HG03575 (cell line): Measurements from ENCODE around the gene PDE8B.

Experiments
- ATAC-seq: cut with Tn5 transposase; IDR thresholded peaks from one replicate; pipeline ENCODE4 v1.9.1; 2021; ENCODE audit not compliant: unreplicated experiment, insufficient number of reproducible peaks, low FRiP score; ENCODE audit errors: extremely low read depth

Gene PDE8B

DNA sequence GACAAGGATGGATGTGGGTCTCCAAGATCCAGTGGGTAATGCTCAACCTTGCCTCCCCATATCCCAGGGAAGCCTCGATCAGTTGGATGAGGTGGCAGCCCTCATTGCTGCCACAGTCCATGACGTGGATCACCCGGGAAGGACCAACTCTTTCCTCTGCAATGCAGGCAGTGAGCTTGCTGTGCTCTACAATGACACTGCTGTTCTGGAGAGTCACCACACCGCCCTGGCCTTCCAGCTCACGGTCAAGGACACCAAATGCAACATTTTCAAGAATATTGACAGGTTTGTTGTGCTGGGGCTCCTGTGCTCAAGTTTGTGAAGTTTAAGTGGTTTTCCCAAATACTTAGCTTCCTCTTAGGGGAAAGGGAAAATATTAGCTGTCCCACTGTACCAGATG, 207.7 kb downstream of the PDE8B start:
- ATAC-seq: no peak

DNA sequence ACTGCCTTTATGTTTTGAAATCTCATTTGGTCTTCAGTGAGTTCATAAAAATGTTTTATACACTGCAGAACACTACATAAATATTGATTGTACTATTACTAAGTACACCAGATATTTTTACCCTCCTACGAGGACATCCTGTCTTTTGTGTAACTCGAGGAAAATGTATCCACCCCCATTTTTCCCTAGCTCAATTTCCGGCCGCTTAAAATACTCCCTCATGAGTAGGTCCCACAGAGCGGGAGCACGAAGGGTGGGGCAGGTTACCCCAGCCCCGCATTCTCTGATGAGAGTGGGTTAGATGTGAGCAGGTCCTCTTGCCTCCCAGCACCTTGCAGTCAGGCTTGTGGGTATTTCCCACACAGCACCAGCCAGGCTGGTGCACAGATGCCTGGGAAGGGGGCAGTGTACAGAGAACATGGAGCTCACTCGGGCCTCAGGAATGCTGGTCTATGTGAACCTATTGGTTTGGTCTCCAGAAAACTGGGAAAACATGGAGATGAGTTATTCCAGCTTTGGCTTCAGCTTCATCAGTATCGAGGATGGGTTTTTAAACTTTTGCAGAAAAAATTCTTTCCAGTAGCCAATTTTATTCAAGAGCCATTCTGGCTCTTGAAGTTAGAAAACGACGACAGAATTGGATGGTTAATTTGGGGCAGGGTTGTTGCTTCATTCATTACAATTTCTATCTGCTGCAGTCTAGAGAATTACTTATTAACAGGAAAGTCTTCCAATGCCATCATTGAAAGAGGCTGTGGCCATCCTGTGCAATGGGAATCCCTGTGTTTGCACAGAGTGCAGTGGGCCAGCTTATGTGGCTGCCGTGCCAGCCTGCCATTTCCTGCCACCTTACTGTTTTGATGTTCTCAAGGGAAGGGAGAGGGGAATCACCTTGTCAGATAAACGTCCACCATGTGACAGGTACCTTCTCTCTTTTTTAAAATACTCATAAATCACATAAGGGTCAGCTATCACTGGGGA, 208.4 kb downstream of the PDE8B start:
- ATAC-seq: no peak

DNA sequence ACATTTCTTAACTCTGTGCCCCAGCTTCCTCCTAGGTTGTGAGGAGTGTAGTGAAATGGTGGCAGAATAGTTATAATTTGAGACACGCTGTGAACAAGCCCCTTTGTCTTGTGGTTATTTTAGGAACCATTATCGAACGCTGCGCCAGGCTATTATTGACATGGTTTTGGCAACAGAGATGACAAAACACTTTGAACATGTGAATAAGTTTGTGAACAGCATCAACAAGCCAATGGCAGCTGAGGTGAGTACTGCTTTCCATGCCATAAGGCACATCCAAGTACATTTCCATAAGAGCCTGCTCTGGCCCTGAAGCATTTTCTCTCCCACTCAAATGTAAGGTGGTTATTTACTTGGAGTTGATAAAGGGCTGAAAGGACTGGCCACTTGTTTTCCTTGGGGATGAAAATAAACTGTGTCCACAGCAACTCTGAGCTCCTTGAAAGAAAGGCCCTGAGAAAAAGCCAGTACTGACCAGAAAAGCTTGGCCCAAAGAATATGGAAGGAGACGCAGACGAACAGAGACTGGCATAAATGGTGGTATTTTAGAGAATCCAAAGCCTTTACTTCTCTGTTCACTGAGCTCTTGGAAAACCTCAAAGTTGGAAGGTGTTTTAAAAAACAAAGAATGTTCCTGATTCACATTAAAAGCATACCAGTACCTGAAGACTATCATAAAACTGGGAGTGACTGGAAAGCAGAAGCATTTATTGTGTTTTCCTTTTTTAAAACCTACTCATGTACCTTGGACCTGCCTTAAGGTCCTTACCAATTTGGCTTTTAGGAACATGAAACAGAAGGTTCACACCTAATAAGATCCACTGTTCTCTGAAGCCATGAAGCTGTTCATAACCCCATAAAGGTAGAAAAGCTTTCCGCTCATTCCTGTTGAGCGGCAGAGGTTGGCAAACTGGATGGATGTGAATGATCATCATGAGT, 209.4 kb downstream of the PDE8B start:
- ATAC-seq: no peak

DNA sequence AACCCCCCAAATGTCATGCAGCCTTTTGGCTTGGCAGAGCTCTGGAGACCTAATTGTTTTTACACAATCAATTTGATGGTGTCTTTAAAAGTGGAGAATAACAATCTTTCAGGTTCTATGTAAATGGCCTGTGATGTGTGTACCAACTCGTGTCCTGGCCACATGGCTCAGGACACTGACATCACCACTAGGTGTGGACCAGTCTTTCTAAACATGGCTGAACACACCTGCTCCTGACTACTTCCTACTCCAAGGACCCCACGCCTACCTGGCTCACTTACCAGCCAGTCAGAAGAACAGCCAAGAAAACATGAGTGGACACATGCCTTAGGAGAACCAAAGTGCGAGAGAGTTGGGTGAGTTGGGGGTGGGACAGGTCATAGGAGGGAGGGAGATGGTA, 210.5 kb downstream of the PDE8B start:
- no peak for ATAC-seq

DNA sequence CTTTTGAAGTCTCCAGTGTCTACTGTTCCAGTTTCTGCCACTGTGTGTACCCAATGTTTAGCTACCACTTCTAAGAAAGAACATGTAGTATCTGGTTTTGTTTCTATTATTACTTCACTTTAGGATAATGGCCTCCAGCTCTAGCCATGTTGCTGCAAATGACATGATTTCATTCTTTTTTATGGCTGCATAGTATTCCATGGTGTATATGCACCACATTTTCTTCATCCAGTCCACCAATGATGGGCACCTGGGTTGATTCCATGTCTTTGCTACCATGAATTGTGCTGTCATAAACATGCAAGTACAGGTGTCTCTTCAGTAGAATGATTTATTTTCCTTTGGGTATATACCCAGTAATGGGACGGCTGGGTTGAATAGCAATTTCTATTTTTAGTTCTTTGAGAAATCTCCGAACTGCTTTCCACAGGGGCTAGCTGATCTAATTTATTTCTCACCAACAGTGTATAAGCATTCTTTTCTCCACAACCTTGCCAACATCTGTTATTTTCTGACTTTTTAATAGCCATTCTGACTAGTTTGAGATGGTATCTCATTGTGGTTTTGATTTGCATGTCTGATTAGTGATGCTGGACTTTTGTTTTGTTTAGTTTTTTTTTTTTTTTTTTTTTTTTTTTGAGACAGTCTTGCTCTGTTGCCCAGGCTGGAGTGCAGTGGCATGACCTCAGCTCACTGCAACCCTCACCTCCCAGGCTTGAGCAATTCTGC, 212.7 kb downstream of the PDE8B start:
- no peak for ATAC-seq

DNA sequence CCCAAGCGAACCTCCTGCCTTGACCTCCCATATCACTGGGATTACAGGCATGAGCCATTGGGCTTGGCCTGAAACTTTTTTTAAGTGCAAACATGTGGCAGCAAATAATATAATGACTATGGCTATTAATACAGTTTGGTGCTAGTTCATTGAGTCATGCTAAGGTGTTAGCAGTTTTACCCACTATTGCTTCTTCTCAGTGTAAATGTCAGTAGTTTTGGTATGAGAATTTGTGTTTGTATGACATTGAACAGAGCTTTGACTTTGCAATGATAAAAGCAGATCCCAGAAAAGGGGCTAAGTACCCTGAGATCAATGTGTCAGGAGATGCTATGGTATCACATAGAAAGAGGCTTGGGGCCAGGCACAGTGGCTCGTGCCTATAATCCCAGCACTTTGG, 214.4 kb downstream of the PDE8B start:
- ATAC-seq: no peak

DNA sequence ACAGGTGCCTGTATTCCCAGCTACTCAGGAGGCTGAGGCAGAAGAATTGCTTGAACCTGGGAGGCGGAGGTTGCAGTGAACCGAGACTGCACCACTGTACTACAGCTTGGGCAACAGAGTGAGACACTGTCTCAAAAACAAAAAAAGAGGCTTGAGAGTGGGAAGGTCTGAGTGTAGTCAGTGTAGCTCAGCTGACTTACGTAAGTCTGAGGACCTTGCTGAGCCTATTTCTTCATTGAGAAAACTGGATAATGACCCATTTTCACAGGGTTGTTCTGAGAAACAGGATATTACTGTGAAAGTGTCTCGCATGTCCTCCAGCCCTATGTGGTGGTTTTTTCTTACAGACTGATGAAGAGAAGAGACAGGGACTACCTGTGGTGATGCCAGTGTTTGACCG, 214.9 kb downstream of the PDE8B start:
- no peak for ATAC-seq

DNA sequence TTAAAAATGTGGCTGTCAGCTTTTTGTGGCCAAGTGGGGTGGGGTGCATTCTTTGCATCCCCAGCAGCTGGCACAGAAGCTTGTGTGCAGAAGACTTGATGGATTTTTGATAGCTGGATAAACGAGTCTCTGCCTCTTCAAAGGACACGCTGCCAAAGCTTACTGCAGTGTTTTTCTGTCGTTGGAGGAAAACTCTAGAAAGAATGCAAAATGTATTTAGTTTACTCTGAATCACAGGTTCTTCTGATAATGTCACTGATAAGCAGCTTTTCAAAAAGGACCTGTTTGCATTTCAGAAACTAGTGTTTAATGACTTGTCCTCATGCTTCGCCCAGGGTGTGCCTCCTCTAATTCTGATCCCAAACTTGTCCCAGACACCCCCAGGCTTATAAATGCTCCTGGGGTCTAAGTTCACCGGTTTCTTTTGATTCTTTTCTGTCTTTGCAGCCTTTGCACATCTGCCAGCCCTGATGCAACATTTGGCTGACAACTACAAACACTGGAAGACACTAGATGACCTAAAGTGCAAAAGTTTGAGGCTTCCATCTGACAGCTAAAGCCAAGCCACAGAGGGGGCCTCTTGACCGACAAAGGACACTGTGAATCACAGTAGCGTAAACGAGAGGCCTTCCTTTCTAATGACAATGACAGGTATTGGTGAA, 215.6 kb downstream of the PDE8B start:
- no peak for ATAC-seq

DNA sequence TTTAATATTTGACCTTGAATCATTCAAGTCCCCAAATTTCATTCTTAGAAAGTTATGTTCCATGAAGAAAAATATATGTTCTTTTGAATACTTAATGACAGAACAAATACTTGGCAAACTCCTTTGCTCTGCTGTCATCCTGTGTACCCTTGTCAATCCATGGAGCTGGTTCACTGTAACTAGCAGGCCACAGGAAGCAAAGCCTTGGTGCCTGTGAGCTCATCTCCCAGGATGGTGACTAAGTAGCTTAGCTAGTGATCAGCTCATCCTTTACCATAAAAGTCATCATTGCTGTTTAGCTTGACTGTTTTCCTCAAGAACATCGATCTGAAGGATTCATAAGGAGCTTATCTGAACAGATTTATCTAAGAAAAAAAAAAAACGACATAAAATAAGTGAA, 216.2 kb downstream of the PDE8B start:
- ATAC-seq: no peak

DNA sequence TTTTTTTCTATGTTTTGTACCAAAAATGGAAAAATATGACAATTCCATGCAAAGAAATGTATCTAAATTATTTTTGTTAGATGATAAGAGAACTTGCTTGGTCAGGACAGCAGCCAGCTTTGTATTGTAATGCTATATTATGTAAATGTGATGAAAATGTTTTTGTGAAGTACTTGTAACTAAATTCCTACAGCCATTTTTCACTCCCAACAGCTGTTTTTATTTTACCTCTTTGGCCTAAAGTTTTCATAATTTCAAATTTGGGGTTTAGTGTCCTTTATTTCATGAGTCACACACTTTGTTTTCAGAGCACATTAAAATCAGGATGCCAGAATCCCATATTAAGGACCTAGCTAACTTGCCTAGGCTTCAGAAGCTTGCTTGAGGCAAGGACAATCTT, 217.5 kb downstream of the PDE8B start:
- ATAC-seq: no peak

DNA sequence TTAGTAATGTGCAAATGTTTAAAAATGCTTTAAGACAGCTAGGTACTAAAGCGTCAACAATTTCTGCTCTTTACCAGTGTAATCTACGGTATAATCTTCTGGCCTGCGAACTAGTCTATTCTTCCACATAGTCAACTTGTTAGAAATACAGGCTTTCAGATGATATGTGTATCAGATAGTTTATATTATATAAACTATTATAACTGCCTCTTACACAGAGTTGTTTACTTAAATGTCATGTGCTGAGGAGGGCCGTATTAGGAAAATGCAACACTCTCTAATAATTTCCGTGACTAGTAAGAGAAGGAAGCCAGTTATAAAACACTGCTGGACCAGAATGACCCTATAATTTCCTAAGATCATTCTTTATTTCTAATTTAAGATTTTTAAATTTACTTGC, 218.0 kb downstream of the PDE8B start:
- ATAC-seq: no peak

DNA sequence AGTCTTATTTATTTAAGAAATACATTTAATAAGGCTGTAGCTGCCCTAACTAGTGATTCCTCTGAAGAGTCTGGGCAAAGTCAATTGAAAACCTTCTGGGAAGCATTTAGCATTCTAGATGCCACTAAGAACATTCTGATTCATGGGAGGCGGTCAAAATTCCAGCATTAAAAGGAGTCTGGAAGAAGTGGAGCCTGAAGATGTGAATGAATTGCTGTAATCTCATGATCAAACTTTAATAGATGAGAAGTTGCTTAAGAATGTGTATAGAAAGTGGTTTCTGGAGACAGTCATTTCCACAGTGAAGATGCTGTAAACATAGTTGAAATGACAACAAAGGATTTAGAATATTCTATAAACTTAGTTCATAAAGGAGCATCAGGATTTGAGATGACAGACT, 220.2 kb downstream of the PDE8B start:
- no peak for ATAC-seq

DNA sequence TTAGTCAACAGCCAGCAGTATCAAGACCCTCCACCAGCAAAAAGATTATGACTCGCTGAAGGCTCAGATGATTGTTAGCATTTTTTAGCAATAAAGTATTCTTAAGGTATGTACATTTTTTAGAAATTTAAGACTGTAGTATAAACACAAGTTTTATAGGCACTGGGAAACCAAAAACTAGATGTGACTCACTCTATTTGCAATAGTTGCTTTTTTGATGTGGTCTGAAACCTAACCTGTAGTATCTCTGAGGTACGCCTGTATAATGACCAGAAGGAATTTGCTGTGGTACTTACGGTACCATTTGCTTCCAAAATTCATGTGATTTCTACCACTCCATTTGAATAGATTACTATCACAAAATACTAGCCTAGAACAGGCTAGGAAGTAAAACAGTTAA, 220.8 kb downstream of the PDE8B start:
- no peak for ATAC-seq

DNA sequence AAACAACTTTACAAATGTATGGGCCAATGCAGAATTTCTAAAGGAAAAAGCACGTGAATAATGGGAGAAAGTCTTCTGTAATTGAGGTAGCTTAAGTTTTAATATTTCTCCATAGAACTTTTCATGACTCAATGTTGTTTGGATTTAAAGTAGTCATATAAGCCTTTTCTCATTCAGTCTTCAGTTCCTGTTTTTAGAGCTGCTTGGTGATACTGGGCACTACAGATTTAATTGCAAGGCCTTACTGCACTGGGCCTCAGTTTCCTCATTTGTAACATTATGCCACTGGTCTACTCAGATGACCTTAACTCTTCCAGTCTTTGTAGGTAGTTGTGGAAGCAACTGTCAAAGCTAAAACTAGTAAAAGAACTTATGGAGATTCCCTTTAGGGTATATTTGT, 221.2 kb downstream of the PDE8B start:
- no peak for ATAC-seq

DNA sequence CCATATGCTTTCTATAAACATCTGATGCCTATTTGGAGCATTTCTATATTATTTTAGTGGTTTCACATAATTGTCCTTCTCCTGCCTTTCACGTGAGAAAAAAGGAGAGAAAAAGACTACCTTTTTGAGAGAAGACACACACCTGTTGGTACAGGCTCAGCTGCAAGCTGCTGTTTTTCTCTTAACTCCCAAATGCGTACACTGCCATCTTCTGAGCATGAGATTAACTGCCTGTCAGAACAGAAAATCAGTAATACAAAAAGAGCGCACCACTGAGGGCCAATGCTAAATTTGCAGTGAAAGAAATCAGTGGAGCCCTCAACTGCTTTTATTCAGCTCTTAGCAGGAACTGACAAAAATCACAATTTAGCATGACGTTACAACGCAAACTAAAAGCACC, 226.7 kb downstream of the PDE8B start:
- no peak for ATAC-seq

DNA sequence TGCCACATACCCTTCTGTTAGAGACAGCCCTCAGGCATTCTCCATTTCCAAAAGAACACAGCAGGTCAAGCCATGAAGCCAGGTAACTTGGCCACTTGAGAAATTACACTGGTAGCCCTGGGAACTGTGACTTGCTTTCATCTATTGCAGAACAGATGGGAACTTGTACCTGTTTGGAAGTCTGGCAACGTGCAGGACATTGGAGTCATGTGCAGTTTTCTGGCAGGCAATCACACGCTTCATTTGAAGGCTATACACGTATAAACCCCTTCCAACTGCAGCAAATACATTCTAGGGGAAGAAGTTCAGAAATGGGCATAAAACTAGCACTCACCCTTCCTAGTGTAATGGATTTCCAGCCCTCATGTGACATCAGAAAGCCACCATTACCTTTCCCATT, 227.6 kb downstream of the PDE8B start:
- ATAC-seq: no peak

DNA sequence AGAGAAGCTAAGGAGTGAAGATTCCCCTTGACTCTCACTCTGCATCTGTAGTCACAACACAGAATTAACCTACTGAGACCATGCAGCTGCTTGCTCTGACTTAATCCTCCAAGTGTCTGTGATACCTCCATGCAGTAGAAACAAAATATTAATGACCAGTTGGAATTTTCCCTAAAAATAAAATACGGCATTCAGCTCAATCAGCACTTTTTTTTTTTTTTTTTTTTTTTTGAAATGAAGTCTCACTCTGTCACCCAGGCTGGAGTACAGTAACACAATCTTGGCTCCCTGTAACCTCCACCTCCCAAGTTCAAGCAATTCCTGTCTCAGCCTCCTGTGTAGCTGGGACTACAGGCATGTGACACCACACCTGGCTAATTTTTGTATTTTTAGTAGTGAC, 233.2 kb downstream of the PDE8B start:
- ATAC-seq: no peak

DNA sequence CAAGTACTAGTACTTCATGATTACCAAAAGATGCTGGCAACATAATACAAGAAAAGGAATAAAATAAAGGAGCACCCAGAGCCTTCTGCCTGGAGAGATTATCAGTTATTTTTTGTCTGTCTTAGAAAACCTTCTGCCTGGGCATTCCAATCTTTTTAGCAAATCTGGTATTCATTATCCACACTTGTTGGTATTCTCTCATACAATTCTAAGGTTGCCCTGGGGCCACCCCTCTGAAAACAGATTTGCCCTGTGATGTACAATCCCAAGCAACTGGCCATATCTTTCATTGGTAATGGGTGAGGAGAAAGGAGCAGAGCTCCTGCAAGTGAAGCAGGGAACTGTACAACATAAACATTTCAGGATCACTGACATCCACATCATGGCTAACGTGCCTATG, 233.9 kb downstream of the PDE8B start:
- no peak for ATAC-seq

DNA sequence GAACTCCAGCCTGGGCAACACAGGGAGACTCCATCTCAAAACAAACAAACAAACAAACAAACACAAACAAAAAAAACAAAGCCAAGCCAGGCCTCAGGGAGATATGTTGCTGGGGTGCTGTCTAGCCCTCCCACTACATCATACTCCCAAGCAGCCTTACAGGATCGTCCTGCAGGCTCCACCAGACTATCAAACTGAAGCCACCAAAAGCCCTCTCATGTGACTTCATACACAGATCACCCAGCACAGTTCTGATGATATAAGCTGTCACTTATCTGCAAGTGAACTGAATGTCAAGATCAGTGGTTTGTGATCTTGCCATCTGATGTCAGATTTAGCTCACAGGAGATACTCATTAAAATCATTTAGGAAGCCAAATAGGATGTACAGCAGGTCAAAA, 238.4 kb downstream of the PDE8B start:
- ATAC-seq: no peak
